IMR-90 (cell line): ENCODE data around the gene PLPP6. TPM values are rescaled to one million over a fixed set of nuclear protein-coding genes. Genes with fewer than 3 reads are reported as not detected.

ENCODE experiments used
- ATAC-seq: fragments of 200-7000 bp; cut with Tn5 transposase; 2 replicates; pipeline ENCODE4 v1.9.1; 2020; ENCODE audit warnings: low read depth, mild to moderate bottlenecking, moderate library complexity
- BruUV-seq: library from RNA; stranded (reverse); fragments of 400-500 nt; replicated peaks from 2 replicates; lab custom pipeline; 2021; lab: Mats Ljungman, UMichigan
- CTCF ChIA-PET: fragments of 300-600 bp; formaldehyde crosslinking; extraction: SDS; loops from one replicate; lab custom pipeline; 2021; ENCODE audit warnings: antibody characterized with exemption; lab: Yijun Ruan, JAX
- POLR2A ChIA-PET: fragments of 300-600 bp; sonication (Branson Sonifier 250); formaldehyde crosslinking; loops from one replicate; lab custom pipeline; 2022; ENCODE audit warnings: antibody characterized with exemption; ENCODE audit not compliant: unreplicated experiment; lab: Charles Lee
- DNase-seq: peaks from one replicate; pipeline ENCODE4 v3.0.0; 2013
- H2AFZ ChIP-seq: replicated peaks from 2 replicates; pipeline ENCODE3; 2013; ENCODE audit warnings: low read length, mild to moderate bottlenecking; ENCODE audit not compliant: poor library complexity
- H2AK5ac ChIP-seq: 2 replicates; pipeline ENCODE4 v1.6.1; 2013; ENCODE audit warnings: low read depth, low read length, inconsistent platforms
- H2AK9ac ChIP-seq: replicated peaks from 2 replicates; pipeline ENCODE3; 2013; ENCODE audit warnings: mild to moderate bottlenecking, low read depth, low read length, moderate library complexity; ENCODE audit not compliant: poor library complexity
- H2BK120ac ChIP-seq: 2 replicates; pipeline ENCODE4 v1.6.1; 2013; ENCODE audit warnings: low read depth, low read length, inconsistent platforms
- H2BK15ac ChIP-seq: 3 replicates; pipeline ENCODE4 v1.6.1; 2013; ENCODE audit warnings: low read depth, low read length, inconsistent platforms
- H2BK20ac ChIP-seq: 2 replicates; pipeline ENCODE4 v1.6.1; 2013; ENCODE audit warnings: low read depth, mild to moderate bottlenecking, inconsistent platforms, low read length, moderate library complexity
- H2BK5ac ChIP-seq: 2 replicates; pipeline ENCODE4 v1.6.1; 2013; ENCODE audit warnings: mild to moderate bottlenecking, low read depth, low read length, inconsistent platforms; ENCODE audit not compliant: poor library complexity, severe bottlenecking
- H3K14ac ChIP-seq: replicated peaks from 2 replicates; pipeline ENCODE4 v1.6.1; 2013; ENCODE audit warnings: low read depth, low read length, inconsistent platforms
- H3K18ac ChIP-seq: 2 replicates; pipeline ENCODE4 v1.6.1; 2013; ENCODE audit warnings: low read depth, low read length, control low read depth
- H3K23ac ChIP-seq: 2 replicates; pipeline ENCODE4 v1.6.1; 2013; ENCODE audit warnings: low read depth, low read length, inconsistent platforms
- H3K27ac ChIP-seq: 2 replicates; pipeline ENCODE4 v1.5.1; 2013; ENCODE audit warnings: mild to moderate bottlenecking, control low read depth, low read length; ENCODE audit not compliant: insufficient read depth
- H3K27me3 ChIP-seq: 2 replicates; pipeline ENCODE4 v1.6.1; 2013; ENCODE audit warnings: low read length; ENCODE audit not compliant: control insufficient read depth, insufficient read depth
- H3K36me3 ChIP-seq: 2 replicates; pipeline ENCODE4 v1.6.1; 2013; ENCODE audit warnings: low read length, mixed read lengths; ENCODE audit not compliant: control insufficient read depth, insufficient read depth
- H3K4ac ChIP-seq: 2 replicates; pipeline ENCODE4 v1.6.1; 2013; ENCODE audit warnings: low read depth, low read length, inconsistent platforms
- H3K4me1 ChIP-seq: 2 replicates; pipeline ENCODE4 v1.6.1; 2013; ENCODE audit warnings: low read length, mixed read lengths; ENCODE audit not compliant: control insufficient read depth, insufficient read depth
- H3K4me2 ChIP-seq: 2 replicates; pipeline ENCODE4 v1.6.1; 2013; ENCODE audit warnings: low read depth, mild to moderate bottlenecking, control low read depth, low read length, moderate library complexity
- H3K4me3 ChIP-seq: 2 replicates; pipeline ENCODE4 v1.5.1; 2013; ENCODE audit warnings: low read depth, mild to moderate bottlenecking, control low read depth, low read length, moderate library complexity; ENCODE audit not compliant: insufficient read depth
- H3K56ac ChIP-seq: 2 replicates; pipeline ENCODE4 v1.6.1; 2013; ENCODE audit warnings: low read length, inconsistent platforms; ENCODE audit not compliant: insufficient read depth; ENCODE audit errors: extremely low read depth
- H3K79me1 ChIP-seq, 2 experiments: 2 replicates each; pipeline ENCODE4 v1.6.1; 2013; ENCODE audit warnings: low read length in 2 of 2, inconsistent platforms in 1 of 2, low read depth in 1 of 2
- H3K9ac ChIP-seq: 2 replicates; pipeline ENCODE4 v1.6.1; 2013; ENCODE audit warnings: low read depth, low read length, control low read depth
- H3K9me1 ChIP-seq: 2 replicates; pipeline ENCODE4 v1.6.1; 2013; ENCODE audit warnings: low read length, inconsistent platforms; ENCODE audit not compliant: insufficient read depth
- H3K9me3 ChIP-seq: 2 replicates; pipeline ENCODE4 v1.6.1; 2013; ENCODE audit warnings: low read length; ENCODE audit not compliant: control insufficient read depth, insufficient read depth
- H4K20me1 ChIP-seq: 2 replicates; pipeline ENCODE4 v1.6.1; 2013; ENCODE audit warnings: low read length, inconsistent platforms; ENCODE audit not compliant: insufficient read depth
- H4K5ac ChIP-seq: 2 replicates; pipeline ENCODE4 v1.6.1; 2013; ENCODE audit warnings: mild to moderate bottlenecking, low read depth, low read length, control low read depth
- H4K8ac ChIP-seq, 2 experiments: 2 replicates each; pipeline ENCODE4 v1.6.1; 2013; ENCODE audit warnings: low read depth in 2 of 2, low read length in 2 of 2, control low read depth in 1 of 2, inconsistent platforms in 1 of 2
- H4K91ac ChIP-seq: 2 replicates; pipeline ENCODE4 v1.6.1; 2013; ENCODE audit warnings: low read depth, low read length, inconsistent platforms; ENCODE audit not compliant: insufficient read depth
- BHLHE40 ChIP-seq: fragments of 150-350 bp; IDR thresholded peaks from 2 replicates; pipeline ENCODE4 v1.6.1; 2016; ENCODE audit warnings: mild to moderate bottlenecking, low read depth, low read length
- CHD1 ChIP-seq: IDR thresholded peaks from 2 replicates; pipeline ENCODE4 v1.6.1; 2012; ENCODE audit warnings: low read depth, low read length, improper control_type of control experiment
- CTCF ChIP-seq: conservative IDR thresholded peaks from 2 replicates; pipeline ENCODE4 v1.5.1; 2012; ENCODE audit warnings: mild to moderate bottlenecking, low read depth, low read length, improper control_type of control experiment
- FOS ChIP-seq: fragments of 150-350 bp; IDR thresholded peaks from 2 replicates; pipeline ENCODE4 v1.6.1; 2016; ENCODE audit warnings: low read depth, low read length
- MAZ ChIP-seq: IDR thresholded peaks from 2 replicates; pipeline ENCODE4 v1.6.1; 2012; ENCODE audit warnings: low read depth, mild to moderate bottlenecking, low read length, improper control_type of control experiment, moderate library complexity, borderline replicate concordance
- MXI1 ChIP-seq: IDR thresholded peaks from 2 replicates; pipeline ENCODE4 v1.6.1; 2012; ENCODE audit warnings: low read depth, mild to moderate bottlenecking, low read length, moderate library complexity, borderline replicate concordance
- NFE2L2 ChIP-seq: fragments of 150-350 bp; IDR thresholded peaks from 2 replicates; pipeline ENCODE4 v1.6.1; 2016; ENCODE audit warnings: low read depth, mild to moderate bottlenecking, low read length
- RAD21 ChIP-seq: IDR thresholded peaks from 2 replicates; pipeline ENCODE4 v1.6.1; 2012; ENCODE audit warnings: low read length, improper control_type of control experiment
- RFX5 ChIP-seq: IDR thresholded peaks from 2 replicates; pipeline ENCODE4 v1.8.0; 2012; ENCODE audit warnings: low read depth, mild to moderate bottlenecking, low read length, moderate library complexity
- SMC3 ChIP-seq: fragments of 150-350 bp; IDR thresholded peaks from 2 replicates; pipeline ENCODE4 v1.6.1; 2016; ENCODE audit warnings: low read depth, mild to moderate bottlenecking, antibody characterized with exemption, low read length, moderate library complexity
- USF2 ChIP-seq: fragments of 150-350 bp; IDR thresholded peaks from 2 replicates; pipeline ENCODE4 v1.6.1; 2017; ENCODE audit warnings: mild to moderate bottlenecking, antibody characterized with exemption, low read length, low read depth
- WGBS, 2 experiments: methylation state at CpG; one replicate each; pipeline versions ENCODE4 v1.1.5 to v1.1.7; 2013; ENCODE audit warnings: missing lambda C conversion rate in 2 of 2; ENCODE audit not compliant: insufficient read length in 1 of 2; ENCODE audit errors: extremely low coverage in 2 of 2; 5-methylcytosine and 5-hydroxymethylcytosine counted together
- dilution Hi-C: fragments of 300-500 bp; cut with HindIII; formaldehyde crosslinking; loops from one replicate; pipeline ENCODE4 v1.14.3; 2018; ENCODE audit warnings: low sequenced_read_pairs; ENCODE audit not compliant: unreplicated experiment
- in situ Hi-C: fragments of 300-500 bp; cut with MboI; formaldehyde crosslinking; loops from 3 replicates; pipeline ENCODE4 v1.14.3; 2019; ENCODE audit warnings: low sequenced_read_pairs, inconsistent platforms, mixed read lengths
- intact Hi-C: fragments of 100-400 bp; cut with micrococcal nuclease; formaldehyde crosslinking; loops from 2 replicates; pipeline ENCODE4 v1.10.0; 2022
- polyA plus RNA-seq, 3 experiments: library from polyadenylated mRNA; depleted of rRNA; stranded (reverse); fragments of >200 nt; gene quantifications; 2 replicates each; pipeline ENCODE4 v1.2.3, GENCODE V29; 2012; ENCODE audit warnings: low replicate concordance in 1 of 3
- total RNA-seq: library from RNA; depleted of rRNA; stranded (reverse); fragments of >200 nt; gene quantifications from 2 replicates; pipeline ENCODE4 v1.2.3, GENCODE V29; 2012

Gene PLPP6
- total and polyA plus RNA-seq, 2 of the 4 experiments (the other 2 are of a cell fraction) = 3.4 to 5.9 TPM

DNA sequence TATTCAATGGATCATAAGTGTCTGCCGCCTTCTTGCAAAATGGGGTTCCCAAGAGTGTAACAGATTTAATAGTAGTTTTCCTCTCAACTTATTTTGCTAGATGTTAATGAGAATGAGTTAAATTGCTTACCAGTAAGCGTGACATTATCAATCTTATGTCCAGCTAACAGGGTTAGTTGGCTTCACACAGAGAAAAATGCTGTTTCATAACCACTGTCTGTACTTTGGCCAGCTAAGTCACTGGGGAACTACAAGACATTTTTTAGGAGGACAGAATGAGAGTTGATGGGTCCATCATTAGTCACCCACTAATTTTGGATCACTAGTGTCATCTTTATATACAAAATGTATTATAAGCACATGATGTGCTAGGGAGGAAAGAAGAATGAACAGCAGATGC, 18.7 kb downstream of the PLPP6 start:
- H3K4me3 ChIP-seq = peak overlapping the region; percentile 60; the same call in 1 of the 2 replicates
- POLR2A ChIA-PET = no interaction called here
- peak; percentile 31 for DNase-seq

More for the DNA sequence above, 18.7 kb downstream of the PLPP6 start:
- Histone ChIP-seq H2BK120ac (no peak overlapping the region), H3K23ac (peak overlapping the region; percentile 57; the same call in 1 of the 2 replicates), H2AK5ac (no peak overlapping the region), H2AFZ (no peak overlapping the region), H3K4me1 (peaks cover 4% of the 10 kb centered on the region), H3K4me2 (peak overlapping the region; percentile 73), H2BK20ac (no peak overlapping the region), H3K18ac (no peak overlapping the region), H3K36me3 (peaks cover 5% of the 10 kb centered on the region), H3K4ac (no peak overlapping the region), H4K5ac (no peak overlapping the region), H2AK9ac (no peak overlapping the region), H3K27ac (no peak overlapping the region), H2BK15ac (no peak overlapping the region), H3K14ac (no peak overlapping the region), H3K79me1 (peaks cover 12 to 38% of the 10 kb centered on the region in 2 experiments), H3K27me3 (no peaks in the 10 kb centered on the region), H4K91ac (no peak overlapping the region), H3K9me1 (peaks cover 6% of the 10 kb centered on the region), H3K9me3 (no peaks in the 10 kb centered on the region), H2BK5ac (peak overlapping the region; percentile 79), H4K20me1 (peaks cover under 1% of the 10 kb centered on the region; the same call in 1 of the 2 replicates), H3K56ac (no peak overlapping the region), H4K8ac (no peak overlapping the region), H3K9ac (peak overlapping the region; percentile 96; the same call in 1 of the 2 replicates)
- in situ Hi-C loops = loop anchor here (25.0 kb wide), 1 partner anchor 568 kb away; no protein-coding TSS in a partner anchor
- CTCF ChIA-PET = no interaction called here
- WGBS, 2 experiments = no CpG with 5 or more reads among the region's 2 CpGs
- no peak for ATAC-seq
- TF ChIP-seq CTCF (no peak), RAD21 (no peak), FOS (no peak), MXI1 (no peak), BHLHE40 (no peak), USF2 (no peak), RFX5 (no peak), CHD1 (no peak), SMC3 (no peak), NFE2L2 (no peak), MAZ (no peak)
- dilution Hi-C loops = no loop called here
- intact Hi-C loops = loop anchor here (5.0 kb wide), 1 partner anchor 47 kb away; no protein-coding TSS in a partner anchor
- no TSS peak for BruUV-seq
